Kidney epithelial cell (primary cell): ENCODE data around the gene AP5M1. TPM values are rescaled to one million over a fixed set of nuclear protein-coding genes. Genes with fewer than 3 reads are reported as not detected.
"Not testable (repeated sequence)": the region's sequence is repeated elsewhere in the genome, so short reads cannot be mapped to it uniquely, and the experiment has no call there.

ENCODE experiments used
- DNase-seq: peaks from one replicate; pipeline ENCODE4 v3.0.0-alpha.2; 2010; ENCODE audit warnings: low read depth
- H3K27me3 ChIP-seq: 2 replicates; pipeline ENCODE4 v1.6.0; 2011; ENCODE audit warnings: low read length; ENCODE audit not compliant: control insufficient read depth, insufficient read depth
- H3K36me3 ChIP-seq: 2 replicates; pipeline ENCODE4 v1.5.1; 2011; ENCODE audit warnings: low read length; ENCODE audit not compliant: control insufficient read depth, insufficient read depth
- H3K4me3 ChIP-seq: 2 replicates; pipeline ENCODE4 v1.5.1; 2011; ENCODE audit warnings: low read depth, mild to moderate bottlenecking, control low read depth, low read length
- CTCF ChIP-seq: IDR thresholded peaks from 2 replicates; pipeline ENCODE4 v1.5.1; 2011; ENCODE audit warnings: mild to moderate bottlenecking, moderate library complexity, low read length, control low read depth, inconsistent platforms; ENCODE audit not compliant: insufficient read depth, poor library complexity, severe bottlenecking
- total RNA-seq: library from RNA; depleted of rRNA; stranded (reverse); fragments of >200 nt; gene quantifications from 2 replicates; pipeline ENCODE4 v1.2.3, GENCODE V29; 2015

Gene AP5M1
- total RNA-seq, 1 donor from 2014 or later: 22.6 TPM

- no peaks in the 10 kb centered on the region for H3K27me3 ChIP-seq
- DNase-seq: no peak
- H3K4me3 ChIP-seq: no peak overlapping the region
- TF ChIP-seq CTCF: no peak
- H3K36me3 ChIP-seq: no peaks in the 10 kb centered on the region
Measured at GRCh38 chr14:57243320-57243719, 25.5 kb upstream of the AP5M1 start.

DNA sequence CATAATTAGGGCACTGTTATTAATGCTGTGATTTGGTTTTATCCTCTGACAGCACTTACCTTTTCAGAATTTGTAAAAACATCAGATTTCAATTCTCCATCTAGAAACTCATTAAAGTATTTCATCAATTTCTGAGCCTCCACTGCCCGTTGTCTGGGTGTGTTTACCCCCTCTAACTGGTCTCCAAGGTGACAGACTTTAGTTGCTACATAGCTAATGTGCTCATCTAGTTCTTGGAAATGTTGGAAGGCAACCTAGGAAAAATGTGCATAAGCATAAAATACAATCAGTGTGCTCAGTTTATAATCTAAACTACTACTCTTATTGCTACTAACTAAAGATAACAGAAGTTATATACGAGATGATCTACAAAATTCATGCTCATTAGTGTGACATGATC is 24.7 kb upstream of the AP5M1 start:
- no peak for DNase-seq
- no peak for TF ChIP-seq CTCF
- Histone ChIP-seq H3K27me3 (no peaks in the 10 kb centered on the region), H3K4me3 (no peak overlapping the region), H3K36me3 (no peaks in the 10 kb centered on the region)

DNA sequence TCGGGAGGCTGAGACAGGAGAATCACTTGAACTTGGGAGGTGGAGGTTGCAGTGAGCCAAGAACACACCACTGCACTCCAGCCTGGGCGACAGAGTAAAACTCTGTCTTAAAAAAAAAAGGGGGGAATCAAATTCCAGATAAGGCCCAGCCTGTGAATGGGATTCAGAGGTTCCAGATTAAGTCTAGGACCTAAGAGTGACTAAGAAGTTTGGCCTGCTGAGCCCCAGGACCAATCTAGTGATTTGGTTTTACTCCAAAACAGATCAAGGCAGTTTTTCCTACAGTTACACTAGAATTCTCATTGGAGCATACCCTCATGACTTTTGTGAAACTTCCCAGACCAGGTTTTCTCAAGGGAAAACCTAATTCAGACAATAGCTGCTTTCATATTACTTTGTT is 22.8 kb upstream of the AP5M1 start:
- H3K4me3 ChIP-seq: no peak overlapping the region
- no peaks in the 10 kb centered on the region for H3K36me3 ChIP-seq
- no peak for DNase-seq
- no peaks in the 10 kb centered on the region for H3K27me3 ChIP-seq
- TF ChIP-seq CTCF: no peak

DNA sequence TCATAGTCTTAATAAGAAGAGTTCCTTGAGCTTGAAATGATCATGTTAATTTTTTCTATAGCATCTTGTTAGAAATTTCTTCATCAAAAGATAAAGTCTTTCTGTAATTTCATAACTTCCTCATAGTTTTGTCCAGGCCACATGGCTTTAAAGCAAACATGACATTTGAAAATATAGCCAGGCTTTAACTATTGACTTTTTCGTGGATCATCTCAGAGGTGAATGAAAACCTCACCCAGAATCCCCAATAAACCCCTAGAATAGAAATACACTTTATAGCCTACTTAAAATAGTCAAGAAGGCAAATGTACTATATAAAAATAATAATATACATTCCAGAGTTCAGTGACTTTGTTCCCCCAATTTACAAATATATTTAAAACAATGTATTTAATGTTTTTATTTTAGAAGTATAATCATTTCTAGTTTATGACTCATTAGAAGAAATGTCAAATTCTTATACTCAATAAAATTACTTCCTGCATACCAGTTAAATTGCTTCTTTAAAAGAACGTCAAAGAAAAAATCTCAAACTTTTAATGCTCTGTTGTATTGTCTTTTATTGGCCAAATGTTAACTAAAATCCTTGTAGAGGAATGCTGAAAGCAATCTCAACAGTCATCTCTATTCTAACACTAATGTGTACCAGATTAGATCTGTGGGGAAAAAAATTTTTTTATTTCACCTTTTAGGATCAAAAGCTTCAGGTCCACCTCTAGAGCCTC is 21.7 kb upstream of the AP5M1 start:
- Histone ChIP-seq H3K4me3 (no peak overlapping the region), H3K27me3 (no peaks in the 10 kb centered on the region), H3K36me3 (no peaks in the 10 kb centered on the region)
- no peak for DNase-seq
- no peak for TF ChIP-seq CTCF

DNA sequence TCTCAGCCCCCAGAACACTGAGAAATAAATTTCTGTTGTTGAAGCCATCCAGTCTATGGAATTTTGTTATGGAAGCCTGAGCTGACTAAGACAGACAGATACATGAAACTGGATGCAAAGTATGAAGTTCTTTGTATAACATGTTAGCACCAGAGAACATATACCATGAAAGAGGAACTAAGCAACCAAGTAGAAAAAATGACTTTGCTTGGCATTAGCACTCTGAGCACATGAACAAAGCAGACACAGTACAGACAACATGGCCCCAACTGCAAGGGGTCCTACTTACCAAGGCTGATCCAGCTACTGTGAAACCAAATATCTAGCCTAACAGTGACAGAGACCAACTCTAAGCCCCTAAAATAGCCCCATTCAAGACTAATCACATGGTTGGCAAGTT is 13.9 kb upstream of the AP5M1 start:
- no peak for DNase-seq
- Histone ChIP-seq H3K36me3 (no peaks in the 10 kb centered on the region), H3K27me3 (no peaks in the 10 kb centered on the region), H3K4me3 (no peak overlapping the region)
- TF ChIP-seq CTCF: no peak

- not testable (repeated sequence) for DNase-seq, H3K36me3 ChIP-seq, H3K27me3 ChIP-seq, H3K4me3 ChIP-seq
Measured at GRCh38 chr14:57258221-57258620, 10.6 kb upstream of the AP5M1 start.
